NCI-H2196 treated with DMSO at 0.1 percent for 48 hours (cell line): ENCODE results near the gene RAB17.

Experiments
- DNase-seq: peaks from one replicate; lab custom pipeline; 2025; ENCODE audit not compliant: unreplicated experiment; lab: John Stamatoyannopoulos, UW

Gene RAB17, protein sequence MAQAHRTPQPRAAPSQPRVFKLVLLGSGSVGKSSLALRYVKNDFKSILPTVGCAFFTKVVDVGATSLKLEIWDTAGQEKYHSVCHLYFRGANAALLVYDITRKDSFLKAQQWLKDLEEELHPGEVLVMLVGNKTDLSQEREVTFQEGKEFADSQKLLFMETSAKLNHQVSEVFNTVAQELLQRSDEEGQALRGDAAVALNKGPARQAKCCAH

DNA sequence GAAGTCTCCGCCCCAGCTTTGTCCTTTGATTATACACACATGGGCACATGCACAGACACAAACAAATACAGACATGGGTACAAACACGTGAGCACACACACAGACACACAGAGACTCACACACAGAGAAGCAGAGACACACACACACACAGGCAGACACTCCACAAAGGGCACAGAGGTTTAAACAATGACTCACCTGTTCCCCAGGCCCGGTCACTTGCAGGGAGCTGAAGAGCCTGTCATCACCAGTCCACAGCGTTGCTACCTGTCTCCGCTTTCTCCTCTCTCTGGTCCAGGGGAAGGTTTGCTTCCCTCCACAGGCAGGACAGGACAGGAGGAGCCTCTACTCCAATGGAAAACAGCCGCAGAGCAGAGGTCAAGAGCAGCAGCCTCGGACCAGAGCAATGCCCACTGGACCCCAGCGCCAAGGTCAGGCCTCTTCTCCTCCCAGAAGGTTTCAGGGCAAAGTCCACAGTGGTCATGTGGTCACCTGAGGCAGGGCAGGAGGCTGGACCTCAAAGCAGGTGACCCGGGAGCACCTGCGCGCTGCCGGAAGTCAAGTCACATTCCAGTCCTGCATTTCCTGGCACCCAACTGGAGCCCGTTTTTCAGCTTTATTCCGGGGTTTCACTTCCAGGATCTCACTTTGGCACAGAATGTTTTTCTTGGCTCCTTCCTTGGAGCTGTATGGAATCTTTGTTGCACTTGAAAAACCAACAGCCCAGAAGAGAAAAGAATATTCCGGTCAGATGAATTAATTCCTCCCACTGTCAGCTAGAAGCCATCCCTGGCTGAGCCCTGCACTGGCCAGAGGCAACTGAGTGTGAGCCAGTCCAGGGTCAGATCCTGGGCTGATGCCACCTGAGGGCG lies at the start of gene RAB17:
RAB17 (minus strand) TSS at position 463 of the 869 bp plus-strand sequence. CDS start 4,580 bp downstream, outside the sequence.
- peak; percentile 70 for DNase-seq

DNA sequence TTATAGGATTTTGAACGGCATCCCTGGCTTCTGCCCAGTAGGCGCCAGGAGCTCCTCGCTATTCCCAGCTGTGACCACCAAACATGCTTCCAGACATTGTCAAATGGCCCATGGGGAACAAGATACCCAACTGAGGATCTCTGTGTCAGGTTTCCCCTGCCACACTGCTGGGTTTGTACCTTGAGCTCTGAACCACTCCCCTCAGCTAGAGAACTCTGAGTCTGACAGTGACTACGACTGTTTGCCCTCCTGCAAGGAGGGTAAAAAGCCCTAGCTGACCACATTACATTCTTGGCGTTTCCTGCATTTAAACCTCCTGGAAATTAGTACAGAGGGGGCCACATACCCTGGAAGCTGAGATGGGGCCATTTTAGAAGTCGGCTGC lies 49.3 kb upstream of the RAB17 start:
- DNase-seq, result no peak

DNA sequence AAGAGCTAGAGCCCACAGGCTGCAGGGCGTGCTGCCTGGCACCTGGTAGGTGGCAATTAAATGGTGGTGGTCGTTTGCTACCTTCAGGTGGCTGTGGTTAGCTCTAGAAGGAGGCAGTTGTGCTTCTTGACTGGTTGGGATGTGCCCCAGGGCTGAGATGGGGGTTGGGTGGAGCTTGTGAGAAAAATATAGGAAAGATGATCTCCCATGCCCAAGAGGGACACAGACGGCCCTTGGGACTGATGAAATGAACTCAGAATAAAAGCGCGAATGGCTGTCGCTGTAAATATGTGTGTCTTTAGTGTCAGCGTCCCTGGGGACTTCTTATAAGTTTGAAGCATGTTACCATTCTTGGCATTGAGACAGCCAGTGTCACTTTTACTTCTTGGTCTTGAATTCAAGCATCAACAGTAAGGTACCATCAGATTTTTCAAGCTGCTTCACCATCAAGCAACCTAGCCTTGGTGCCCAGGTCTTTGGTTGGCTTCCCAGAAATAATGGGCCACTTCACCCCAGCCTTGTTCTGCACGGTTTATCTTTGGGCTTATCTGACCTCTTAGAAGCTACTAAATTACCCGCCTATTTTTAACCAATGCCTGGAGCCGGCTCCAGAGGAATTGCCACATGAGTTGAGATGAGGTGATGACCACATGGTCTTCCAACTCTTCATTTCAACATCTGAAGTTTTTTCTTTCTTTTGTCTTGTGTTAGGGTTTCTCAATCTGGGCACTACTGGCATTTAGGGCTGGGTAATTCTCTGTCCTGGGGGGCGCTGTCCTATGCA lies 48.7 kb upstream of the RAB17 start:
- no peak for DNase-seq

DNA sequence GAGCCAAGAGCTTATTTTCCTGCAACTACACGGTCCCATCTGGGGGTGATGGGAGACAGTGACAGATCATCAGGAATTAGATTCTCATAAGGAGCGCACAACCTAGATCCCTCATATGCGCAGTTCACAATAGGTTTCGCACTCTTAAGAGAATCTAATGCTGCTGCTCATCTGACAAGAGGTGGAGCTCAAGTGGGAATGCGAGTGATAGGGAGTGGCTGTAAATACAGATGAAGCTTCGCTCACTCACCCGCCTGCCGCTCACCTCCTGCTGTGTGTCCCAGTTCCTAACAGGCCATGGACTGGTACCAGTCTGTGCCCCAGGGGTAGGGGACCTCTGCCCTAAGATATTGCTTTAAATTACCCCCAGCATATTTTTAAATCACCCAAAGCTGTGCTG lies 47.6 kb upstream of the RAB17 start:
- DNase-seq, result no peak

DNA sequence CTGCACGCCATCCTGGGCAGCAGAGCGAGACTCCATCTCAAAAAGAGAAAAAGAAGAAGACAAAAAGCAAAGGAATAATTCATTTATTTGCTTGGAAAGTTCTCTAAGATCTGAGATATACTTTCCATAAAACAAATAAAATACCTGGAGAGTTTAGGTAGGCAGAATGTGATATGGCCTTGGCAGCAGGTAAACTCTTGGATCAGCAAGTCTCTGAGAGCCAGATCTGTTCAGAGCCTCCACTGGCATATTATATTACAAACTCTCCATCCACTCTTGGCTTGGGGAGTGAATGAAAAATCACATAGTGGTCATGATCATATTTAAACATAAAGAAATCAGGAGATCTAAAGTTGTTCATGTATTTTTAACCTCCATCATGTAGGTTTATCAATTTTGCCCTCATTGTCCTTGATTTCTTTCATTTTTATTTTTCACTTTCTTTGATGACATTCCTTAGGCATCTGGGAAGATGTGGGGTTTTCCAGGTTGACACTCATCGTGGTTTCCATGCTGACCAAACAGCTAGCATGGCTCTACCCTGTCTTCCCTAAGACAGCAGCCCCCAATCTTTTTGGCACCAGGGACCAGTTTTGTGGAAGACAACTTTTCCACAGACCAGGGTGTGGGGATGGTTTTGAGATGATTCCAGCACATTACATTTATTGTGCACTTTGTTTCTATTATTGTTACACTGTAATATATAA lies 47.0 kb upstream of the RAB17 start:
- no peak for DNase-seq

DNA sequence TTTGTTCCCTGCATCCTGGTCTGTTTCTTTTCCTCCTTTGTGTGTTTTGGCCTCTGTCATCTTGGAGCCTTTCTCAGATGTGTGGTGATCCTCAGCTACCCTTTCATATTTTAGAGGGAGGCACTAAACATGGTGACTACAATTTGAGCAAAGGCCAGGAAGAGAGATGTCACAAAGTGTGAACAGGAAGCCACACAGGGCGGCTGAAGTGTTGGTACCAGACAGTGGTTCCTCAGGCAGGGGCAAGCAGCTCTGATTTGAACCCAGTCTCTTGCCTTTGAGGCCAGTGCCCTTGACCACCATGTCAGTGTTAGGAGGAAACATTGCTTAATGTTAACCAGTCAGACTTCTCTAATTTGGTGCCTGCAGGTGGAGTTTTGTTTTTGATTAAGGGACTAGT lies 46.0 kb upstream of the RAB17 start:
- no peak for DNase-seq

DNA sequence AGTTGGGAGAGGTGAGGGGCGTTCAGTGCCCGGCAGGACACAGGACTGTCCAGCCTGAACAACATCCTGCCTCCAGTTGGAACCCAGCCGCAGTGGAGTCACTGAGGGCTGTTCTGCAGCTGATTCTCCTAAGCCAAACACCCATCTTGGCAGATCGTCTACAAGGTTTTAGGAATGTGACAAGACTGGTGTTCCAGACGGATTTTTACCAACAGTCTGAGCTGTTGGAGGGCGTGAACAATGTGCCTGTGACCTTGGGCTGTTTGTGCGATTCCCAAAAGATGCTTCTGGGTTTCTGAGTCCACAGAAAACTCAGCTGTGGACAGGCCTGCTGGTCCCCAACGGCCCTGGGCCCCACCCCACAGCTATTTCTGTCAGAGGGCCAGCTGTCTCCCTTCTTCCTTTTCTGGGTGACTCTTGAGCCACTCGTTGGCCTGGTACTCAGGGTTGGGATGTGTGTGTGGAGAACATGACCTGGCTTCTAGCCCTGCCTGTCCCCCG lies 42.6 kb upstream of the RAB17 start:
- DNase-seq, result no peak

DNA sequence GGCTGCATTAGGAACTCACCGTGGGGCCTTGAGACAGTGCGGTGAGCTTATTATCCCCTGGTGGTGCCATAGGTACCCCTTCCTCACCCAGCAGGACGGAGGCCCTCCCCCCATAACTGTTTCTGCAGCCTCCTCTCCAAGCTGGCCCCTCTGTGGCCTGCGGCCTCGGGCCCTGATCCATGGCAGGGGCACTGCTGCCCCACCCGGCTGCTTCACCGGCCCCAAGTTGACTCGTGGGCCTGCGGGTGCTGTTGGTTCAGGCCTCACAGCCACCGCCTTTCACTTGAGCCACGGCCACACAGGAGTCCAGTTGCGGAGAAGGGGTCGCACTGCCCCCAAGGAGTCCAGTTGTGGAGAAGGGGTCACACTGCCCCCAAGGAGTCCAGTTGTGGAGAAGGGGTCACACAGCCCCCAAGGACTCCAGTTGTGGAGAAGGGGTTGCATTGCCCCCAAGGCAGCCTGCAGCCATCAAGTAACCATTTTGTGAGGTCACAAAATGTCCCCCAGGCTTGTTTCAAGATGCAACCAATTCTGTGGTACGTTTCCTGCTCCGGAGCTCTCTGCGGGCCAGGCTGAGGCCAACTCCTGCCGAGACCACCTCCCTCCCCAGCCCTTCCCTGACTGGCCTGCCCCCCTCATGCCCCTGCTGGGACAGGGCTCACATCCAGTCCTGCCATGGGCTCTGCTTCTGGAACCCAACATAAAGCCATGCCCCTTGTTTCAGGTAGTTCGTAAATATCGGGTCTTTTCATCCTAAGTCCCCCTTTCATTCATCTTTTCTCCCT lies 41.5 kb upstream of the RAB17 start:
- no peak for DNase-seq

DNA sequence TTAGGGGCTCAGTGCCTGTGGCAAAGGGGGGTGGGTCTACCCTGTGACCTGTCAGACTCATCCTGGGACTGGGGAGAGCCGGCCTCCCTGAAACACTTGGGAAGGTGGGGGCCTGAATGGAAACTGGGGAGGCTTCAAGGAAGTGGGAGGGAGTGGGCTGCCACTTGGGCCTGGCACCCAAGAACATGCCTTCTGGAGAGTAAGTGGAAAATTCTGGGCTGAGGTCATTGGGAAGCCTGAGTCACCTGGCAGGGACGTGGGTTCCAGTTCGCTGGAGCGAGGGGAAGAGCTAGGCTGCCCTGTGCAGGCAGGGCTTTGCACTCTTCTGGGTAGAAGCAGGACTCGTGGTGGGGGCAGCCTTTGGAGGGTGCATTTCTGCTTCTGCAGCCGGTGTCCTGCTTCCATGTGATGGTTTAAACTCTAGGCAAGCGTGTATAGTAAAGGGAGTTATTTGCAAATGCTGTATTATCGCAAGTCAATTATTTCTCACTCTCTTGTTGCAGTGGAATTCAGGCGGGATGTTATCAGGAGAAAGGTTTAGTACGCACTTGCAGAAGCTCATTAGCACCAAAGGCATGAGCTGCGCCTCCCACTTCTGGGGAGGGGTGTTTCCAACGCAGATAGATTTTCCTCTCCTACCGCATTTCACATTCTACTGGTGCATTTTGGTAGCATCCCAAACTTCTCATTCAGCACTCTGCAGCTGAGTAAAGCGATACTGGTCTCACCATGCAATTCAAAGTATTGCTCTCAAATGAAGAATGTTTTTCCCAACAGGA lies 40.7 kb upstream of the RAB17 start:
- DNase-seq, result no peak

DNA sequence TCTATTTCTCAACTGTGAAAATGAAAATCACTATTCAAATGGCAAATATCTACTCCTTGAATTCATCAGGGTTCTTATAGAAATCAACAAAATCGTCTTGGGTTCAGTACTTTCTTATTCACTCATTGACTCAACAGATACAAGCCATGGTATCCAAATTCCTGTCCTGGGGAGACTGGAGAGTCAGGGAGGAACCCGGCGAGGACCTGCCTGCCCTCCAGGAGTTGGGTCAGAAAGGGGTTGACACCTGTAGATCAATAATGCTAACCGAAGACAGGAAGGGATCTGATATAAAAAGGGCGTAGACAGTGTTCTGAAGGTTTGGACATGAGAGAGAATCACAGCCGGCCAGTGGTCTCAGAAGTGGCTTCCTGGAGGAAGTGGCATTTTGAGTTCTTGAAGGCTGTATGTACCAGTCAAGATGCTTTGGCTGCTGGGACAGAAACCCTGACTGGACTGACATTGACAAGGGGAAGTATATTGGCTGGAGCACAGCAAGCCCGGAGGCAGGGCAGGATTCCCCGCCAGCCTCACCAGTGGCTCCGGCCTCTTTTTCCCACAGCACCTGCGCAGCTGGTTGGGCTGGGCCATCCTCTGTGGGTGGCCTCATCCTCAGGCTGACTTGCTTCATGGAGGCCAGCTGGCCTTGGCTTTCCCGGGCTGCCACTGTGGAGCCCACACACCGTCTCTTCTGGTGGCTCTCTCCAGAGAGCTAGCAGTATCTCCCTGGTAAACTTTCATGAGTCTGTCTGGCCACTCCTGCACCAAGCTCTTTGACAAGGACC lies 39.9 kb upstream of the RAB17 start:
- no peak for DNase-seq

DNA sequence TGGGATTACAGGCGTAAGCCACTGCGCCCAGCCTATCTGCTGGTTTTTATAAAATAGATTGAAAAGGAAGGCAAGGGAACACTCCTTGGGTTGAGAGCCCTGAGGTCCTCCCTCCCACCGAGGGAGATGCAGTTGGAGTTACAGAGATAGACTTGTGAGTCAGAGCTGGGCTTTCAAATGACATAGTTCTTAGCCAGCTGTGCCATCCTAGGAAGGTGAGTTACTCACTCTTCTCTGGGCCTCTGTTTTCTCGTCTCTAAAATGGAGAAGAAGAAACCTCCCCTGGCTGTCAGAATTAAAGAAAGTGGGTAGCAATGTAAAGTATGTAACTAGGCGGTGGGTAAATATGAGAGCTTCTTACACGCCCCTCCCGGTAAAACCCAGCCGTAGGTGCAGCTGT lies 39.2 kb upstream of the RAB17 start:
- no peak for DNase-seq

DNA sequence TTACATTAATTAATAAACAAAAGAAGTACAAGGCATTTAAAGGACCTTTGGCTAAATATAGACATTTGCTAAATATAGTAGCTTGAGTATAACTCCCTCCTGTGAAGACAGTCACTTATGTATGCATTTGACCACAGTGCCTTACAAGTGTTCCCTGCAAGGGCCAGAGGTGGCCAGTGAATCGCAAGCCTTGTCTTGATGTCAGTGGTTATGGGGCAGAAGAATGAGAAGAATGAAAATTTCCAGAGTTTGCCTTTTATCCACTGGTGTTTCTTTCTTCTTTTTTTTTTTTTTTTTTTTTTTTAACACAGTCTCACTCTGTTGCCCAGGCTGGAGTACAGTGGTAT lies 38.6 kb upstream of the RAB17 start:
- no peak for DNase-seq

DNA sequence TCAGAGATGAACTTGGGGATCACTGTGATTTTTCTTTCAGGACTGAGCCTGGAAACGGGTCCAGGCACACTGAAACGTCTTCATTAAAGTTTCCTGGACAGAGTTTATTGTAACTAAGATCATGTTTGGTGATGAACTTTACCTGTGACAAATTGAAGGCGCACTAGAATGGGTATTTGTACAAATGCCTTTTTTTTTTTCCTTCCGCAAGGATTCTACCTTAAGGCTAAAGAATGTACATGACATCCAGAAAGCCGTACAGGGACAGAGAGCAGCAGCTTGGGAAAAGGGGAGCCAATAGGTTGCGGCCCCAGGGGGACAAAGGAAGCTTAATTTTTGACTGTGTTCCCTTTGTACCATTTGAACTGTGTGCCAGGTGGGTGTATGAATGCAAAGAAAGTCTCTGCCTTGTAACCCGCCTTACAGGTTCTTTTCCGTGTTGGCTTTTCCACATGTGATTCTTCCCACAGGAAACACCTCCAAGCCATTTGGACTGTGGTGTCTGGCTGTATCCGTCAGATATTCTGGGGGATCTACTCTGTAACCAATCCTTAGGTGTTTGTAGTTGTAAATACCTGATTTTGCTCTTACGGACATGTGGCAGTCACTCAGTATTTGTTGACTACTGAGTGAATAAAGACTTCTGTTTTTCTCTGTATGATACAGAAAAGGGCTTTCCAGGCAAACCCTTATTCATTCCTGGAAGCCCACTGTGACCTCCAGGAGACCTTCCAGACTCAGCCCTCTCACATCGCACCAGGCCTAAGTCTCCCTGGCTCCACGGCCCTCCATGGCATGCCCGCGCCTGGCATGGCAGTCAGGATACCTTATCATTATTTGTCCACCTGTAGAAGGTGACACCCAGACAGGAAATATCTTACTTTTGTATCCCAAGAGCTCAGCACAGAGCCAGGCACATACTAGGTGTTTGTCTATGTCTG lies 38.0 kb upstream of the RAB17 start:
- no peak for DNase-seq

DNA sequence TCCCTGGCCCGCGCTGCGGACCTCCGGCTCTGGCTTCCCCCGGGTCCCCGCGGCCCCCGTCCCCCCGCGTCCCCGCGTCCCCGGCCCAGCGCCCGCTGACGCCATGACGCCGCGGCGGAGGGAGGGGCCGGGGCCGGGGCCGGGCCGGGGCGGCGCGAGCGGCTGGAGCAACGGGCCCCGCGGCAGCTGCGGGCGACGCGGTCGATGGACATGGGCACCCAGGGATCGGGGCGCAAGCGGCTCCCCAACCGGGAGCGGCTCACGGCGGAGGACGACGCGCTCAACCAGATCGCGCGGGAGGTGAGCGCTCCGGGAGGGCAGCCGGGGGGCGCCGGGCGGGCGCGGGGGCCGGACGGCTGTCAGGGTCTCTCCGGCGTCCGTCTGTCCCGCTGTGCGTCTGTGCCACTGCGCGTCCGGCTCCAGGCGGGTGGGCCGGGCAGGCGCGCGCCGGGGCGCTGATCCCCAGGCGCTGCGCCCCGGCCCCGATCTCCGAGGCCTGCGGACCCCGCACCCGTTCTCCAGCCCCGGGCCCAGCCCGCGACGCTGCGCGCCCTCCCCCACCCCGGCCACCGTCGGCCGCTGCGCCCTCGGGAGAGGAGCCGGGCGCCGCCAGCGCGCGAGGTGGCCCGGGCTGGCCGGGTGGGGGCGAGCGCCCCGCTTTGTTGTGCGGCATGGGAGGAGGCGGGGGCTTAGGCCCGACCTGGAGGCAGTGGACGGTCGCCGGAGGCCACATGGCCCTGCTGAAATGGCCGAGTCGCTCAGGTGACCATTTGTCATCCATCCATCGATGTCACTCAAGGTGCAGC lies 37.1 kb upstream of the RAB17 start, which contains the start of gene LRRFIP1:
LRRFIP1 (plus strand) TSS at position 147 of the 806 bp plus-strand sequence; CDS start at position 205, 58 bp downstream.
- DNase-seq, result no peak

DNA sequence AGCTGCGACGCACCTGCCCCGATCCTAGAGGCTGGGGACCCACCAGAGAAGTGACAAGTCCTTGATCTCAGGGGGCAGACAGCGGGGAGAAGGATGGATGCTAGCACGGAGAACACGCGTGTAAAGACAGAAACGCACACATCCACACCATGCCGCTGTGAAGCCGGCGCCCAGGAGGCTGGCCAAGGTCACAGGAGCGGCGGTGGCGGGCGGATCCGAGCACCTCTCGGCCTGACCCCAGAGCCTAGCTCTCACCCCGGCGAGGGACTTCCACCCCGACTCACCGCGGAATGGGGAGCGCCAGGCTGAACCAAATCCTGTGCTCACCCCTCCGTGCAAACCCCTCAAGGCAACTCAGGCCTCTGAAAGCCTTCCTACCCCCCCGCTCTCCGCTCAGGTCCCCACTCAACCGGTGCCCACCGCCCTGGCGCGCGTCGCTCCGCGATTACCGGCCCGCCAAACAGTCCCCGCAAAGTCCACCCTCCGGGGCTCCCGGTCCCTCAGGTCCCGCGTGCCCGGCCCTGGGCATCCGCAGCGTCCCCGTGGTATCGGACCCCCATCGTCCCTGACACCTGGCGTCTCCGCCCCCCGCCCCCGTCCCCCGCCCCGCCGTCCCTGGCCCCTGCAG lies 36.4 kb upstream of the RAB17 start:
- DNase-seq, result no peak

DNA sequence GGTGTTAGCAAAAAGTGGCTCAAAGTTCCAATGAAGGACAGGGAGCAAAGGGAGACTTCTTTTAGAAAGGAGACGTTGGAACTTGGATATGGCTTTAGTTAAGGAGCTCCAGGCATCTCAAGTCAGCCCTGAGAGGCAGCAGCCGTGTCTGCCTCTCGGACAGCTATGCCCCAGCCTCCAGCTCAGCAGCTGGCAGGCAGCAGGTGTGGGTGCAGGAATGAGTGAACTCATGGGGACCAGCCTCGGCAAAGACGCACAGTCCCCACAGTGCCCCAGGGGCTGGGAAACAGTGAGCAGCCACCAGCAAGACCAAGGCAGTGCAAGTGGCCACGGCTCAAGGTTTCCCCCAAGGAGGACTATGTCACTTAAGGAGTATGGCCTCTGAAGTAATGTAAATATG lies 35.2 kb upstream of the RAB17 start:
- no peak for DNase-seq
